Measurements from ENCODE around the gene DYNC1I2. TPM values are rescaled to one million over a fixed set of nuclear protein-coding genes. Genes with fewer than 3 reads are reported as not detected.

DYNC1I2 gene
- total and polyA plus RNA-seq, 2 experiments from 2014 or later = 79.4 to 102 TPM

GRCh38 chr2:171669121-171669520 is 18.1 kb upstream of the DYNC1I2 start (continued):
- no peak for TF ChIP-seq REST (IDR thresholded peaks at IDR 0.05; ENCODE audit: unreplicated experiment)
- no peak for TF ChIP-seq ZNF114 (CRISPR knock-in tag; IDR thresholded peaks at IDR 0.05)
- TF ChIP-seq NANOG (IDR thresholded peaks at IDR 0.05; ENCODE audit: borderline replicate concordance) = no peak
- TF ChIP-seq JUNB (IDR thresholded peaks at IDR 0.05; ENCODE audit: unreplicated experiment) = no peak
- no peak for TF ChIP-seq EZH2phosphoT487 (IDR thresholded peaks at IDR 0.05; ENCODE audit: unreplicated experiment)
- TF ChIP-seq ETS1 (IDR thresholded peaks at IDR 0.05) = no peak
- no peak for TF ChIP-seq CREB1 (CRISPR knock-in tag; IDR thresholded peaks at IDR 0.05; ENCODE audit: low read depth)
- TF ChIP-seq ZNF331 (CRISPR knock-in tag; IDR thresholded peaks at IDR 0.05; ENCODE audit: low read depth) = no peak

- H3K4me3 Mint-ChIP-seq = no peak overlapping the region
- Histone ChIP-seq H3K4me3 (no peak overlapping the region), H3F3A (replicated peaks; ENCODE audit: low read depth) (no peaks in the 10 kb centered on the region), H2AFZ (no peak overlapping the region), H3K27ac (ENCODE audit: low read depth) (no peak overlapping the region), H3K9me2 (ENCODE audit: insufficient read depth) (0 out of 2 replicates have a peak, but pooled peaks cover 4% of the 10 kb centered on the region), H3K4me2 (no peak overlapping the region), H3K27me3 (ENCODE audit: insufficient read depth) (no peaks in the 10 kb centered on the region), H3K79me2 (replicated peaks; ENCODE audit: insufficient read depth) (no peaks in the 10 kb centered on the region), H4K20me1 (replicated peaks; ENCODE audit: insufficient read depth) (no peaks in the 10 kb centered on the region), H3K4me1 (ENCODE audit: insufficient read depth) (peaks cover 14% of the 10 kb centered on the region), H3K36me3 (ENCODE audit: insufficient read depth) (no peaks in the 10 kb centered on the region)
- H3K27ac Mint-ChIP-seq = no peak overlapping the region
- peaks cover 2% of the 10 kb centered on the region for H3K27me3 Mint-ChIP-seq (ENCODE audit: insufficient read depth, low read depth, poor library complexity)
- H3K4me1 Mint-ChIP-seq = peaks cover 20% of the 10 kb centered on the region
- TF ChIP-seq JUNB (IDR thresholded peaks at IDR 0.05; ENCODE audit: unreplicated experiment) = no peak
- no peak for TF ChIP-seq POLR2AphosphoS5 (IDR thresholded peaks at IDR 0.05; ENCODE audit: low read depth)
- no peak for TF ChIP-seq ZNF114 (CRISPR knock-in tag; IDR thresholded peaks at IDR 0.05)
- no peak for TF ChIP-seq ETS1 (IDR thresholded peaks at IDR 0.05)
- TF ChIP-seq NANOG (IDR thresholded peaks at IDR 0.05; ENCODE audit: borderline replicate concordance) = no peak
- TF ChIP-seq REST (IDR thresholded peaks at IDR 0.05; ENCODE audit: unreplicated experiment) = no peak
- no peaks in the 10 kb centered on the region for H3K36me3 Mint-ChIP-seq (ENCODE audit: low read depth)
- H3K9me3 Mint-ChIP-seq = no peaks in the 10 kb centered on the region
- no peak for ATAC-seq
- DNase-seq (ENCODE audit: low spot score) = no peak
Observed at GRCh38 chr2:171670655-171671054, 16.6 kb upstream of the DYNC1I2 start.

All from GM23338 (cell line).